RWPE2 (cell line): ENCODE results near the gene RPLP2.

Experiments
- ATAC-seq: fragments of 200-7000 bp; cut with Tn5 transposase; 3 replicates; pipeline ENCODE4 v1.9.1; 2021; ENCODE audit warnings: low read depth
- DNase-seq: peaks from one replicate; pipeline ENCODE4 v3.0.0-alpha.2; 2020; ENCODE audit warnings: low spot score
- H3K27ac ChIP-seq: fragments of 450-650 bp; 2 replicates; pipeline ENCODE4 v1.5.1; 2017; ENCODE audit warnings: mild to moderate bottlenecking; ENCODE audit not compliant: poor library complexity, severe bottlenecking
- H3K27me3 ChIP-seq: fragments of 250-450 bp; sonication (Bioruptor Pico); 2 replicates; pipeline ENCODE4 v1.5.1; 2021; ENCODE audit warnings: mild to moderate bottlenecking, moderate library complexity; ENCODE audit not compliant: insufficient read depth, poor library complexity, severe bottlenecking
- H3K36me3 ChIP-seq: fragments of 250-450 bp; sonication (Bioruptor Pico); 2 replicates; pipeline ENCODE4 v1.5.1; 2020; ENCODE audit warnings: low read depth, mild to moderate bottlenecking, moderate library complexity
- H3K4me1 ChIP-seq: fragments of 250-450 bp; sonication (Bioruptor Pico); 2 replicates; pipeline ENCODE4 v1.5.1; 2021; ENCODE audit warnings: mild to moderate bottlenecking, moderate library complexity; ENCODE audit not compliant: insufficient read depth, poor library complexity, severe bottlenecking
- H3K4me3 ChIP-seq: fragments of 250-450 bp; sonication (Bioruptor Pico); 2 replicates; pipeline ENCODE4 v1.5.1; 2021; ENCODE audit warnings: mild to moderate bottlenecking, moderate library complexity; ENCODE audit not compliant: severe bottlenecking
- H3K9me3 ChIP-seq: fragments of 250-450 bp; sonication (Bioruptor Pico); 2 replicates; pipeline ENCODE4 v1.5.1; 2021; ENCODE audit warnings: mild to moderate bottlenecking, moderate library complexity; ENCODE audit not compliant: severe bottlenecking
- TF ChIP-seq, protein P1 (sequence below): fragments of 450-650 bp; IDR thresholded peaks from one replicate; pipeline ENCODE4 v1.5.1; 2017; ENCODE audit warnings: mild to moderate bottlenecking, moderate library complexity; ENCODE audit not compliant: poor library complexity, severe bottlenecking

The RPLP2 gene

DNA sequence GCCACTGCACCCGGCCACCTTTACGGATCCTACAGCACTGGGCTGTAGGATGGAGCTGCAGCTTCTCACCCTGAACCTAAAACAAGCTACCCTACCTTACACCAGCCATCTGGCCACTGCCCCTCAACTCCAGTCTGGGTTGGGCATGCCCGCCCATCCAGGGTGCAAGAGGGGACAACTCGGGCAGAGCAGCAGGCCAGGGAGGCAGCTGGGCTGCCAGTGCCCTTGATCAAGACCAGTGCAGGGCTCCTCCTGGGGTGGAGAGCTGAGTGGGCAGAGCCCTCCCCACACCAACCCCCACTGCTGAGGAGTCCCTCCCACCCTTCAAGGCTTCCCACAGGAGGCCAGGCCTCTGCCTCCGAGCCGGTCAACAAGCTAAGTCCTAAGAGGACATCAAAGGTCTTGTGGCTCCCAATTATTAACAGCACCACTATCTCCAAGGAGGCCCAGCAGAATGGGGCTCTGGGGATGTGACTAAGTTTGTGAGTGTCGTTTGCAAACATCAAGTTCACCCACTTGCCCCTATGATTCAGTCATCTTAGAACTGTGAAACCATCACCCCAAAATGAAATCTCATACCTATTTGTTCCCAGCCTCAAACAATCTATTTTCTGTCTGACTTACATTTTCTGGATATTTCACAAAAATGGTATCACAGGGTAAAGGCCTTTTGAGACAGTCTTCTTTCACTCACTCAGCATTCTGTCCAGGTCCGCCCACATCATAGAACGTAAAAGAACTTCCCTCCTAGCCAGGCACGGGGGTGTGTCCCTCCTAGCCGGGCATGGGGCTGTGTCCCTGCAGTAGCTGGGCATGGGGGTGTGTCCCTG, 43.4 kb upstream of the RPLP2 start:
- Histone ChIP-seq H3K4me3 (no peak overlapping the region), H3K9me3 (no peaks in the 10 kb centered on the region), H3K36me3 (peaks cover 86% of the 10 kb centered on the region), H3K4me1 (peaks cover 16% of the 10 kb centered on the region), H3K27ac (no peak overlapping the region), H3K27me3 (no peaks in the 10 kb centered on the region)
- ATAC-seq (no peak), DNase-seq (no peak)
- TF ChIP-seq, protein P1, sequence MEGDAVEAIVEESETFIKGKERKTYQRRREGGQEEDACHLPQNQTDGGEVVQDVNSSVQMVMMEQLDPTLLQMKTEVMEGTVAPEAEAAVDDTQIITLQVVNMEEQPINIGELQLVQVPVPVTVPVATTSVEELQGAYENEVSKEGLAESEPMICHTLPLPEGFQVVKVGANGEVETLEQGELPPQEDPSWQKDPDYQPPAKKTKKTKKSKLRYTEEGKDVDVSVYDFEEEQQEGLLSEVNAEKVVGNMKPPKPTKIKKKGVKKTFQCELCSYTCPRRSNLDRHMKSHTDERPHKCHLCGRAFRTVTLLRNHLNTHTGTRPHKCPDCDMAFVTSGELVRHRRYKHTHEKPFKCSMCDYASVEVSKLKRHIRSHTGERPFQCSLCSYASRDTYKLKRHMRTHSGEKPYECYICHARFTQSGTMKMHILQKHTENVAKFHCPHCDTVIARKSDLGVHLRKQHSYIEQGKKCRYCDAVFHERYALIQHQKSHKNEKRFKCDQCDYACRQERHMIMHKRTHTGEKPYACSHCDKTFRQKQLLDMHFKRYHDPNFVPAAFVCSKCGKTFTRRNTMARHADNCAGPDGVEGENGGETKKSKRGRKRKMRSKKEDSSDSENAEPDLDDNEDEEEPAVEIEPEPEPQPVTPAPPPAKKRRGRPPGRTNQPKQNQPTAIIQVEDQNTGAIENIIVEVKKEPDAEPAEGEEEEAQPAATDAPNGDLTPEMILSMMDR: no peak

DNA sequence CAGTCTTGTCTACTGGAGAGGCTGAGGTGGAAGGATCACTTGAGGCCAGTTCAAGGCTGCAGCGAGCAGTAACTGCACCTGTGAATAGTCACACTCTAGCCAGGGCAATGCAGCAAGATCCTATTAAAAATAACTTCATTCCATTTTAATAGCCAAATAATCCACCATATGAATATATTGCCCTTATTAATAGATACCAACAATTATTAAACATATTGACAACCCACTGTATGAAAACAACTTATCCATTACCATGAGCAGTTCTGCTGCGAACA, 42.9 kb upstream of the RPLP2 start:
- H3K4me3 ChIP-seq: no peak overlapping the region
- no peaks in the 10 kb centered on the region for H3K27me3 ChIP-seq
- no peak overlapping the region for H3K27ac ChIP-seq
- TF ChIP-seq, protein P1: no peak
- no peaks in the 10 kb centered on the region for H3K9me3 ChIP-seq
- H3K4me1 ChIP-seq: peaks cover 16% of the 10 kb centered on the region
- DNase-seq (no peak), ATAC-seq (no peak)
- H3K36me3 ChIP-seq: peaks cover 86% of the 10 kb centered on the region

DNA sequence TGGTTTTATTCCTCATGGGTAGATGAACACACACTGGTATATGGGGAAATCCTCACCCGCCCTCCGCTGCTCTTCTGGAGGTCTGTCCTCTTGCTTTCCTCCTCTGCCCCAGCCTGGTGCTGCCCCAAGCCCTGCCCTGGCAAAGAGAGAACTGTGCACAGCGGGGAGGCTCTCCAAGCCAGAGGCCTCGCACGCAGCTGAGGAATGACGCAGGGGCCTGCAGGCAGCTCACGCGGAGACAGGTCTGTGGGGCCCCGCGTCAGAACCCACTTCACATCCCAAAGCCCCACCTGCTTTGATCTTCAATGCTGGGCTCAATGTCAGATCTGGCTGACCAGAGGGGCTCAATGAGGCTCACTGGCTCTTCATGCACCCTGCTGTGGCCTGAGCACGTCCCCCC, 42.5 kb upstream of the RPLP2 start:
- H3K4me1 ChIP-seq: peaks cover 13% of the 10 kb centered on the region
- TF ChIP-seq, protein P1: no peak
- H3K9me3 ChIP-seq: no peaks in the 10 kb centered on the region
- H3K27me3 ChIP-seq: no peaks in the 10 kb centered on the region
- no peak for ATAC-seq
- H3K36me3 ChIP-seq: peaks cover 82% of the 10 kb centered on the region
- DNase-seq: no peak
- no peak overlapping the region for H3K27ac ChIP-seq
- no peak overlapping the region for H3K4me3 ChIP-seq

DNA sequence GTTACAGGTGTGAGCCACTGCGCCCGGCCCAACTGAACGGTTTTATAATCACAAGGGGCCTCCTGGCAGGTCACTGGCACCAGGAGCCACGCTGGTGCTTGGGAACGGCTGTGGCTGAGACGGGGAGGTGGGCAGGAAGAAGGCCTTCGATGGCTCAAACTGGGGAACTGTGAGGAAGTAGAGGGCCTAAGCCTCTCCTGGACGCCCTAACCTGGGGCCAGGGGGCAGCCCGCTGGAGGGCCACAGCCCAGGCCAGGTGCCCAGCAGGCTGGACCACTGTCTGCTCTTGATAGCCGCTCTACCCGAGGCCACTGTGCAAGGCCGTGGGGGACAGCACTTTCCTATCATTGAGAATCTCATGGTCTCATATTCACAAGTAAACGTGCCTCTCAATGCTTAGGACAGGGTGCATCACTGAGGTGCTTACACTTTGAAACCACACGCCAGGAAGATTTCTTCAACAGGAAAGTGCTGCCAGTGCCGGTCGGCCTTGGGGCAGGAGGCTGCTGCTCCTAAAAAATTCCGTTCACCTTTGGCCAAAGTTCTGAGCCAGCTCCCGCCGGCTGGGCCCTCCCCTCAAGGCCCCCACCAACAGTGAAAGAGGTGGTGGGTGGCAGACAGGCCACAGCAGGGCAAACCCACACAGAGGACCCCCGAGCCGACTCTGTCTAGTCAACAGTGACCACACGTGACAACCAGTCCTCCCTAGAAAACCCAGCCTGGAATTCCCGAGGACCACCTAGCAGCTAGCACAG, 39.7 kb upstream of the RPLP2 start:
- DNase-seq: peak; percentile 62
- no peaks in the 10 kb centered on the region for H3K4me1 ChIP-seq
- no peak for ATAC-seq
- H3K36me3 ChIP-seq: peaks cover 90% of the 10 kb centered on the region
- no peak overlapping the region for H3K4me3 ChIP-seq
- no peaks in the 10 kb centered on the region for H3K27me3 ChIP-seq
- H3K9me3 ChIP-seq: no peaks in the 10 kb centered on the region
- no peak overlapping the region for H3K27ac ChIP-seq
- TF ChIP-seq, protein P1: no peak
